GF-D8 (cell line): ENCODE measurements around the gene APC2.
"Not testable (repeated sequence)": the region's sequence is repeated elsewhere in the genome, so short reads cannot be mapped to it uniquely, and the experiment has no call there.

ENCODE experiments used
- DNase-seq: peaks from one replicate; lab custom pipeline; 2025; lab: John Stamatoyannopoulos, UW

The APC2 gene

GRCh38 chr19:1466018-1466460, 16.1 kb downstream of the APC2 start:
- no peak for DNase-seq

GRCh38 chr19:1466461-1467214, 16.7 kb downstream of the APC2 start:
- no peak for DNase-seq

DNA sequence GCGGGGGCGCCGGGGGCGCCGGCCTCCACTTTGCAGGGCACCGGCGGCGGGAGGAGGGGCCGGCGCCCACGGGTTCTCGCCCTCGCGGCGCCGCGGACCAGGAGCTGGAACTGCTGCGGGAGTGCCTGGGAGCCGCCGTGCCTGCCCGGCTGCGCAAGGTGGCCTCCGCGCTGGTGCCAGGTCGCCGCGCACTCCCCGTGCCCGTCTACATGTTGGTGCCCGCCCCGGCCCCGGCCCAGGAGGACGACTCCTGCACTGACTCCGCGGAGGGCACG, 17.2 kb downstream of the APC2 start:
- no peak for DNase-seq

GRCh38 chr19:1467490-1468273, 17.8 kb downstream of the APC2 start:
- no peak for DNase-seq

DNA sequence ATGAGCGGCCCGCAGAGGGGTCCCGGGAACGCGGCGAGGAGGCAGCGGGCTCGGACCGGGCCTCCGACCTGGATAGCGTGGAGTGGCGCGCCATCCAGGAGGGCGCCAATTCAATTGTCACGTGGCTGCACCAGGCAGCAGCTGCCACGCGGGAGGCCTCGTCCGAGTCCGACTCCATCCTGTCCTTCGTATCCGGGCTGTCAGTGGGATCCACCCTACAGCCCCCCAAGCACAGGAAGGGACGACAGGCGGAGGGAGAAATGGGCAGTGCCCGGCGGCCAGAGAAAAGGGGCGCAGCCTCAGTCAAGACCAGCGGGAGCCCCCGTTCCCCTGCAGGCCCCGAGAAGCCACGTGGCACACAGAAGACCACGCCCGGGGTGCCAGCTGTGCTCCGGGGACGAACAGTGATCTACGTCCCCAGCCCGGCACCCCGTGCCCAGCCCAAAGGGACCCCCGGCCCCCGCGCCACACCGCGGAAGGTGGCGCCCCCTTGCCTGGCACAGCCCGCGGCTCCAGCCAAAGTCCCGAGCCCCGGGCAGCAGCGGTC, 18.4 kb downstream of the APC2 start:
- peak; percentile 19 for DNase-seq

GRCh38 chr19:1468821-1469254, 18.9 kb downstream of the APC2 start:
- DNase-seq, result no peak

DNA sequence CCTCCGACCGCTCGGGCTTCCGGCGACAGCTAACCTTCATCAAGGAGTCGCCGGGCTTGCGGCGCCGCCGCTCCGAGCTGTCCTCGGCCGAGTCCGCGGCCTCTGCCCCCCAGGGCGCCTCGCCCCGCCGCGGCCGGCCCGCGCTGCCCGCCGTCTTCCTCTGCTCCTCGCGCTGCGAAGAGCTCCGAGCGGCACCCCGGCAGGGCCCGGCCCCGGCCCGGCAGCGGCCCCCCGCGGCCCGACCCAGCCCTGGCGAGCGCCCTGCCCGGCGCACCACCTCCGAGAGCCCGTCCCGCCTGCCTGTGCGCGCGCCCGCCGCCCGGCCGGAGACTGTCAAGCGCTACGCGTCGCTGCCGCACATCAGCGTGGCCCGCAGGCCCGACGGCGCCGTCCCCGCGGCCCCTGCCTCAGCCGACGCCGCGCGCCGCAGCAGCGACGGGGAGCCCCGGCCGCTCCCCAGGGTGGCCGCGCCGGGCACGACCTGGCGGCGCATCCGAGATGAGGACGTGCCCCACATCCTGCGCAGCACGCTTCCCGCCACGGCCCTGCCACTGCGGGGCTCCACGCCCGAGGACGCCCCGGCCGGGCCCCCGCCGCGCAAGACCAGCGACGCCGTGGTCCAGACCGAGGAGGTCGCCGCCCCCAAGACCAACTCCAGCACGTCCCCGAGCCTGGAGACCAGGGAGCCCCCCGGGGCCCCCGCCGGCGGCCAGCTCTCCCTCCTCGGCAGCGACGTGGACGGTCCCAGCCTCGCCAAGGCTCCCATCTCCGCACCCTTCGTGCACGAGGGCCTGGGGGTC, 19.5 kb downstream of the APC2 start:
- DNase-seq, result no peak

DNA sequence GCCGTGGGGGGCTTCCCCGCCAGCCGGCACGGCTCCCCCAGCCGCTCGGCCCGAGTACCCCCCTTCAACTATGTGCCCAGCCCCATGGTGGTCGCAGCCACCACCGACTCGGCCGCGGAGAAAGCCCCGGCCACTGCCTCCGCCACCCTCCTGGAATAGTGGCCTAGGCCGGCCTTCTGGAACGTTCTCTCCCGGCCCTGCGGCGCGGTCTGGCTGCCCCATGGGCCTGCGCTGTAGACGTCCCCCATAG, 20.1 kb downstream of the APC2 start:
- DNase-seq, result no peak

DNA sequence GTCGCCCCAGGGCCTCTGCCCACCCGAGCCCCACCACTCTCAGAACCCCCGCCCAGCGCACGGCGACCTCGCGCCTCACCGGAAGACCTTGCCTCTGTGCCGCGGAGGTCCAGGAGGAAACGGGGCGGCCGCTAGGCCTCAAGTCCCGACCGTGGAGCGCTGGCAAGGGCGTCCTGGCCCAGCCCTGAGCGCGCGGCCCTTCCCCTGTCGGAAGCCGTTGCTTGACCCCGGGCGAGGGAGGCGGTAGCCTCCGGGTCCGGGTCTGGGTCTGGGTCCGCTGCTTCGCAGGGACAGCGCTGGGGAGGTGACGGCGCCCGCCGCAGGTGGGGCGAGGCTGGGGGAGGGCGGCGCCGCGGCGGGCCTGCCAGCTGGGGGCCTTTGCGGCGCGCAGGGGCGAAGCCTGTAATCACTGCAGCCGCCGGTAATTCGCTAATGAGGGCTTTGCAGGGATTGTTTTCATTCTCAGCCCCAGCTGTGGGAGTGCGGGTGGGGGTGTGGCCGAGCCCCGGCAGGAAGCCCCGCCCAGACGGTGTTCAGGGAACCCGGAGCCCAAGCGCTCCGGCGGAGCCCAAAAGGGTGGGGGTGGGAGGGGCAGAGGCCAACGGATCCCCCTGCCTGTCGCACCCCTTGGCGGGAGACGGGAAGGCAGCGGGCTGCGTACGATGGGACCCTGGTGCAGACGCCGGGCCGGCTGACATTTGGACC, 20.5 kb downstream of the APC2 start:
- no peak for DNase-seq

- DNase-seq, result no peak
Observed at GRCh38 chr19:1471010-1471514, 21.1 kb downstream of the APC2 start.

- no peak for DNase-seq
Observed at GRCh38 chr19:1471515-1472160, 21.7 kb downstream of the APC2 start.

- no peak for DNase-seq
Observed at GRCh38 chr19:1472231-1473084, 22.5 kb downstream of the APC2 start.

- DNase-seq, result no peak
Observed at GRCh38 chr19:1473085-1473851, 23.3 kb downstream of the APC2 start.

DNA sequence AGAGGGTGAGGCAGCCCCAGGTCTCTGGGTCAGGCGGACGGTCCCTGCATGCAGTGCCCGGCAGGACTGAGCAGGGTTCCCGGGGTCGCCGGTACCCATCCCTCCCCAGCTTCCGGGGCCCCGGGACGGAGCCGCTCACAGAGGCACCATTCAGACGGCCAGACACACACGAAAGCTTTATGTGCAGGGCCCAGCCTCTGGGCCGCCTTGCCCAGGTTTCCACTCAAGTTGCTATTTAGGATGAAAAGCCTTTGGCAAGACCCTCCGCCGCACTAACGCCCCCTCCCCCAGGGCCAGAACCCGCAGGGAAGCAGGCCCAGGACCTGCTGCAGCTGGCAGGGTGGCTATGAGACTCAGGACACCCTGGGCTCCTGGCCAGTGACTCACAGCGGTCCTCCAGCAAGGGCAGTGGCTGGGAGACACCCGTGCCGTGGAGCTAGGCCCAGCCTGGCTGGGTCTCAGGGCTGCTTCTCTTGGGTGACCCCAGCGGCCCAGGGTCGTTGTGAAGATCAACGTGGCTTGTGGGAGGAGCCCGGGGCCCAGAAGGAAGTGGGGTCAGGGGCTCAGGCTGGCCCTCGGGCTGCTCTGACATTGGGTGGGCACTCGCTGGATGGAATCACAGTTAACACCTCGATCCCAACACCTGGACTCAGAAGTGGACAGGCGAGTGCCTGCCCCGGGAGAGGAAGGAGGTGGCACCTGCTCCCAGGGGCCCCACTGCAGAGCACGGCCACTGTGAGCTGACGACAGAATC, 24.3 kb downstream of the APC2 start:
- no peak for DNase-seq

DNA sequence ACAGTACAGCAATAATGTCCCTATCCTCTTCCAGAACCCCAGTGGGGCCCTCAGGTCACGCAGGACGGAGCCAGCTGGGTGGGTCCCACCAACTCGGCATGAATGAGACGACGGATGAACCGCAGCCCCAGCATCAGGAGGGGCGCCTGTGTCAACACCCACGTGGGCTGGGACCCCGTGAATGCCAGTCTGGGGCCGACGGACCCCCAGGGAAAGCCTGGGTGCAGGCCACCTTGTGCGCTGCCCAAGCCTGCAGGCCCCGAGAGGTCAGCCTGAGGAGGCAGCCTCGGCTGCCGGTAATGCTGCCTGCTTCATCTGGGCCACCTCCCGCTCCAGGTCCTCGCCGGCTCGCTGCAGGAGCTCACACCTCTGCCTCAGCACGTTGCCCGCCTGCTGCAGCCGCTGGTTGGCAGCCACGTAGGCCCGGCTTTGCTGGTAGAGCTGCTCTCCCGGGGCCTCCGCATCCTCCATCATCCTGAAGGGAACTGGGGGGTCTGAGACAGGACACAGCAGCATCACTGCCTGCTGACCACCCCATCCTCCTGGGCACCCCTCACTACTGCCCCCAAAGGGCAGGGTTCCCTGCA, 24.9 kb downstream of the APC2 start:
- DNase-seq, result no peak

- no peak for DNase-seq
Observed at GRCh38 chr19:1475751-1476437, 26.0 kb downstream of the APC2 start.

- not testable (repeated sequence) for DNase-seq
Observed at GRCh38 chr19:1477056-1477455, 27.1 kb downstream of the APC2 start.
